GM21390 (cell line): ENCODE results near the gene KLHL33.

Experiments
- ATAC-seq: cut with Tn5 transposase; IDR thresholded peaks from one replicate; pipeline ENCODE4 v1.9.1; 2021; ENCODE audit not compliant: unreplicated experiment

The KLHL33 gene

GRCh38 chr14:20376071-20376588 is 59.8 kb downstream of the KLHL33 start:
- no peak for ATAC-seq
